IPS-18c (cell line): ENCODE data around the gene SLC16A13.

Source experiments
- H3K4me3 ChIP-seq: 2 replicates; pipeline ENCODE4 v1.7.0; 2013; ENCODE audit warnings: low read depth, mild to moderate bottlenecking, low read length, moderate library complexity; ENCODE audit not compliant: insufficient read depth
- H3K9me3 ChIP-seq: one replicate; pipeline ENCODE4 v1.6.1; 2013; ENCODE audit warnings: mild to moderate bottlenecking, low read length, moderate library complexity; ENCODE audit not compliant: control insufficient read depth, insufficient read depth

Gene SLC16A13

GRCh38 chr17:7022781-7023571, 12.8 kb upstream of the SLC16A13 start, which contains the start of gene BCL6B:
Gene BCL6B, plus strand, starts transcription at chr17:7023050. Its CDS starts 622 bp downstream, at chr17:7023672.
- peak within 1 kb of the TSS; percentile 52 for H3K4me3 ChIP-seq
- no peaks in the 10 kb centered on the region for H3K9me3 ChIP-seq

DNA sequence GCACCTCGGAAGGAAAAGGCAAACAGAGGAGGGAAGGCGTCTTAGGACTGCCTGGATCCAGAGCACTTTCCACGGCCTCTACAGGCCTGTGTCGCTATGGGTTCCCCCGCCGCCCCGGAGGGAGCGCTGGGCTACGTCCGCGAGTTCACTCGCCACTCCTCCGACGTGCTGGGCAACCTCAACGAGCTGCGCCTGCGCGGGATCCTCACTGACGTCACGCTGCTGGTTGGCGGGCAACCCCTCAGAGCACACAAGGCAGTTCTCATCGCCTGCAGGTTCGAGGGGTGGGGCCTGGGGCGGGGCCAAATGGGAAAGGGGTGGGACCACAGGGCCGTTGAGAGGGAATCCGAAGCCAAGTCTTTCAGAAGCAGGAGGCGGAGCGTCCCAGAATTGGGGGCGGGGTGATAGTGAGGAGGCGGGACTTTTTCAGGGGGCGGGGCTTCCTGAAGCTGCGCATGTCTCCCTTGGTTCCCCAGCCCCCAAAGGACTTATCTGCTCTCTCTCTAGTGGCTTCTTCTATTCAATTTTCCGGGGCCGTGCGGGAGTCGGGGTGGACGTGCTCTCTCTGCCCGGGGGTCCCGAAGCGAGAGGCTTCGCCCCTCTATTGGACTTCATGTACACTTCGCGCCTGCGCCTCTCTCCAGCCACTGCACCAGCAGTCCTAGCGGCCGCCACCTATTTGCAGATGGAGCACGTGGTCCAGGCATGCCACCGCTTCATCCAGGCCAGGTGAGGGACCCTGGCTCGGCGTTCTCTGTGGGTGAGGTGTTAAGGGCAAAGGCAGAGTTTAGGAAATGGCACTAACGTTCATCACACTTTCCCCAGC, 12.0 kb upstream of the SLC16A13 start:
- H3K4me3 ChIP-seq = peak overlapping the region; percentile 52; the same call in 1 of the 2 replicates
- no peaks in the 10 kb centered on the region for H3K9me3 ChIP-seq

GRCh38 chr17:7024402-7024785, 11.4 kb upstream of the SLC16A13 start:
- Histone ChIP-seq H3K4me3 (no peak overlapping the region), H3K9me3 (no peaks in the 10 kb centered on the region)

DNA sequence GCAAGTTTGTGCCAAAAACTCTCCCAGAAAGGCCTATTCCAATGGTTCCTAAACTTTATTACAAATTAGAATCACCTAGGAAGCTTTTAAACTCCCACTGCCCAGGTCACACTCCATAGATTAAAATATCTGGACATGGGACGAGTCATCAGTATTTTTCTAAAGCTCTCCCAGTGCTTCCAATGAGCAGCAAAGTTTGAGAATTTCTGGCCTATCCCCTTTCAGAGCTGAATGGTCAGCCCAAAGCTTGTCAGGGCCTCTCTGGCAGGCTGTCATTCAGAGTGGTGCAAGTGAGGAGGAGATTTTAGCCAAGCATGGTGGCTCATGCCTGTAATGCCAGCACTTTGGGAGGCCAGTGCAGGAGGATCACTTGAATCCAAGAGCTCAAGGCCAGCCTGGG, 10.6 kb upstream of the SLC16A13 start:
- H3K4me3 ChIP-seq = no peak overlapping the region
- H3K9me3 ChIP-seq = no peaks in the 10 kb centered on the region

DNA sequence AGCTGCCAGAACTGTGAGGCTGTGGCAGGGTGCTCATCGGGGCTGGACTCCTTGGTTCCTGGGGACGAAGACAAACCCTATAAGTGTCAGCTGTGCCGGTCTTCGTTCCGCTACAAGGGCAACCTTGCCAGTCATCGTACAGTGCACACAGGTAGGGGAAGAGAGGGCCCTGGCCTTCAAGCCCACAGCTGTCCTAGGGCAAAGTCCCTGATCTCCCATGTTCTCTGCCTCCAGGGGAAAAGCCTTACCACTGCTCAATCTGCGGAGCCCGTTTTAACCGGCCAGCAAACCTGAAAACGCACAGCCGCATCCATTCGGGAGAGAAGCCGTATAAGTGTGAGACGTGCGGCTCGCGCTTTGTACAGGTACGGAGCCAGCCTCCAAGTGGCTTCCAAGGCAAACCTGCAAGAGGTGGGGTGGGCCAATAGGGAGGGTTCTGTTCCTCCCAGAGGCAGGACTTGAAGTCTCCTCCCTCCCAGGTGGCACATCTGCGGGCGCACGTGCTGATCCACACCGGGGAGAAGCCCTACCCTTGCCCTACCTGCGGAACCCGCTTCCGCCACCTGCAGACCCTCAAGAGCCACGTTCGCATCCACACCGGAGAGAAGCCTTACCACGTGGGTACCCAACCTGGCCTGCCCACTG, 9.2 kb upstream of the SLC16A13 start:
- Histone ChIP-seq H3K9me3 (no peaks in the 10 kb centered on the region), H3K4me3 (no peak overlapping the region)

GRCh38 chr17:7027335-7027734, 8.5 kb upstream of the SLC16A13 start:
- Histone ChIP-seq H3K4me3 (no peak overlapping the region), H3K9me3 (no peaks in the 10 kb centered on the region)

DNA sequence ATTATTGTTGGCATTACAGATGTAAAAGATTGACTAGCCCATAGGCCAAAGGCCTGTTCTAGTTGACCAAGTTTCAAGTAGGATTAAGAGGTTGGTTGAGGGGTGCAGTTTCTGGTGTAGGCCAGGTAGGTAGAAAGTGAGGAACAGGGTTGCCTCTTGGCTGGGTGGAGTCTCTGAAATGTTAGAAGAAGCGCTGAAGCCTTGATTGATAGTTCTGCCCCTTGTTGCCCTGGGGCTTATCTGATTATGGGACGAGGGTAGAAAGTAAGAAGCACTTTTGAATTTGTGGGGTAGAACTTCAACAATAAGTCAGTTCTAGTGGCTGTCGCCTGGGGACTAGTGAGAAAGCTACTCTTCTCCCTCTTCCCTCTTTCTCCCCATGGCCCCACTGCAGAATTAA, 6.7 kb upstream of the SLC16A13 start:
- Histone ChIP-seq H3K9me3 (no peaks in the 10 kb centered on the region), H3K4me3 (no peak overlapping the region)

DNA sequence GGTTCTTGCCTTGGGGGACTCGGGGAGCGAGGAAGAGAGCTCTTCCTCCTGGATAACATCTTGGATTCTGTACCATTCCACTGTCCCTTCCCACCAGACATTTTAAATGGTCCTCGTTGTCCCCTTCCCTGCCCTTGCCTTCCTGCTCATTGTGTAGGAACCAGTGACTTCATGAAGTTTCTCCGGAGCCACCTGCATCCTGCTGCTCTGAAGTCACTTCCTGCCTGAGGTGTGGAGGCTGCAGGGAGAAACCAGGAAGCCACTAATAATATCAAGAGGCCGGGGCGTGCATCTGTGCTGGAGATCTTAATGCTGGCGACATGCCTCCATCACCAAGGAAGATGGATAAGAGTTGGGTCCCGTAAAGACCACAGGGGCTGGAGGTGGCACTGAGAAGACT, 6.2 kb upstream of the SLC16A13 start:
- no peak overlapping the region for H3K4me3 ChIP-seq
- H3K9me3 ChIP-seq = no peaks in the 10 kb centered on the region

- H3K9me3 ChIP-seq = peaks cover 3% of the 10 kb centered on the region
- H3K4me3 ChIP-seq = peak overlapping the region; percentile 90; the same call in 1 of the 2 replicates
Measured at GRCh38 chr17:7034955-7035590, 742 bp upstream of the SLC16A13 start.

- Histone ChIP-seq H3K9me3 (peaks cover 4% of the 10 kb centered on the region), H3K4me3 (no peak overlapping the region; the same call in 1 of the 2 replicates)
Measured at GRCh38 chr17:7038025-7038862, 2.4 kb downstream of the SLC16A13 start.

- H3K4me3 ChIP-seq = no peak overlapping the region
- peaks cover 6% of the 10 kb centered on the region for H3K9me3 ChIP-seq
Measured at GRCh38 chr17:7039832-7040231, 4.0 kb downstream of the SLC16A13 start.

- H3K4me3 ChIP-seq = peak overlapping the region; percentile 59; the same call in 1 of the 2 replicates
- H3K9me3 ChIP-seq = peaks cover 3% of the 10 kb centered on the region
Measured at GRCh38 chr17:7041607-7042500, 6.0 kb downstream of the SLC16A13 start.

GRCh38 chr17:7042501-7043181, 6.8 kb downstream of the SLC16A13 start:
- H3K4me3 ChIP-seq = peak overlapping the region; percentile 59
- H3K9me3 ChIP-seq = peaks cover 3% of the 10 kb centered on the region

GRCh38 chr17:7043182-7043496, 7.3 kb downstream of the SLC16A13 start:
- Histone ChIP-seq H3K4me3 (peak overlapping the region; percentile 59), H3K9me3 (peaks cover 3% of the 10 kb centered on the region)

GRCh38 chr17:7043497-7044198, 7.8 kb downstream of the SLC16A13 start, which contains the start of gene SLC16A11:
Gene SLC16A11, minus strand, starts transcription at chr17:7044092. Its CDS starts 579 bp downstream, at chr17:7043513.
- H3K9me3 ChIP-seq = peaks cover 3% of the 10 kb centered on the region
- H3K4me3 ChIP-seq = peak within 1 kb of the TSS; percentile 59
